Activated effector memory CD4-positive, alpha-beta T cell treated with anti-CD3 and anti-CD28 coated beads, Interleukin-2, amount 50 U/mL, for 16 hours (primary cell): ENCODE results near the gene OR2G2.

Source experiments
- DNase-seq: peaks from one replicate; pipeline ENCODE4 v3.0.0-alpha.2; 2020

OR2G2 gene, protein sequence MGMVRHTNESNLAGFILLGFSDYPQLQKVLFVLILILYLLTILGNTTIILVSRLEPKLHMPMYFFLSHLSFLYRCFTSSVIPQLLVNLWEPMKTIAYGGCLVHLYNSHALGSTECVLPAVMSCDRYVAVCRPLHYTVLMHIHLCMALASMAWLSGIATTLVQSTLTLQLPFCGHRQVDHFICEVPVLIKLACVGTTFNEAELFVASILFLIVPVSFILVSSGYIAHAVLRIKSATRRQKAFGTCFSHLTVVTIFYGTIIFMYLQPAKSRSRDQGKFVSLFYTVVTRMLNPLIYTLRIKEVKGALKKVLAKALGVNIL

DNA sequence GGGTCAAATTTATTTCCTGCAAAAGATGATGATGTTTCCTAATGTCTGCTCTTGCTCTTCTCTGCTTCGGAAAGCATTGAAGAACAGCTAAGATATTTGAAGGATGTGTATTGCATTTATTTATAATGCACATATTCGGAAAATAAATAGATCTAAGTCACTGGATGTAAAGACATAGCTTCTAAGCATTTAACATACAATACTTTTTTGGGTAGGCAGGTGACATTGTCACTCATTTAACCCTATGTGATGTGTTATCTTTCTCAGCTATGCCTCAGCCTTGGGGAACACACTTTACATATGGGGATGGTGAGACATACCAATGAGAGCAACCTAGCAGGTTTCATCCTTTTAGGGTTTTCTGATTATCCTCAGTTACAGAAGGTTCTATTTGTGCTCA lies at the start of gene OR2G2:
Gene OR2G2, plus strand, starts transcription at position 301 of the 400 bp plus-strand sequence. Its CDS starts 0 bp downstream, at position 301.
- no peak for DNase-seq

- DNase-seq, result no peak
Measured at GRCh38 chr1:247538561-247538960, 49.6 kb upstream of the OR2G2 start.

DNA sequence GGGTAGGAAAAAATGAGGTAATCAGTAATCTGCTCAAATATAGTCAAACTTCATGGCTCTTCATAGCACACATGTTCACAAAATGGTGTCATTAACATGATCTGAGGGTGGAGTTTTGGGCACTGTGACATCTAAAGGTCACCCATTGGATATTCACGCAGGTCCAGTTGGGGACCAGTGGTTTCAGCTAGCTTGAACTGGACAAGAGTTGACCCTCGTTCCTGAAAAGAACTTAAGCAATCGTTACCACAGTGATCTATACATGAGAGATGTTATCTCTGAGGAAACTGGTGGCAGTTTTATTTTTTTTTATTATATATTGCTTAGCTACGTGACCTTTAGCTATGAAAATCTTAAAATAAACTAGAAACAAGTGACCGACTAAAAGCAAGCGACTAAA lies 48.9 kb upstream of the OR2G2 start:
- DNase-seq, result no peak

- DNase-seq, result no peak
Measured at GRCh38 chr1:247540581-247540980, 47.6 kb upstream of the OR2G2 start.

DNA sequence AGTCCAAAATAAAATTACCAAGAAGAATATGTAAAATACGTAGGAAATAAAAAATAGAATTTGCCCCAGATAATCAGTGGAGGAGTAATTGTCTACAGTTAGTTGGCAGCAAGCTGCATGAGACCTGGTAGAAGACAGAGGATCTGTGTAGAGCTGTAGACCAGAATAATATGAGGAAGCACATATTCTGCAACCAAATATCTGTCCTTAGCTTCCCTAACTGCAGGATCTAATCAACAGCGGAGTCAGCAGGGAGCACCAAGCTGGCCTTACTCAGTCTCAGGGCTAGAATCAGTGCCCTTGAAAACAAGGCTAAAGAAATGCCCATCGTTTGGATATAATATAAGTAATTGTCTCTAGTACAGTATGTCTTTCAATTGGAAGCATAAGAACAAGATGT lies 45.3 kb upstream of the OR2G2 start:
- no peak for DNase-seq

DNA sequence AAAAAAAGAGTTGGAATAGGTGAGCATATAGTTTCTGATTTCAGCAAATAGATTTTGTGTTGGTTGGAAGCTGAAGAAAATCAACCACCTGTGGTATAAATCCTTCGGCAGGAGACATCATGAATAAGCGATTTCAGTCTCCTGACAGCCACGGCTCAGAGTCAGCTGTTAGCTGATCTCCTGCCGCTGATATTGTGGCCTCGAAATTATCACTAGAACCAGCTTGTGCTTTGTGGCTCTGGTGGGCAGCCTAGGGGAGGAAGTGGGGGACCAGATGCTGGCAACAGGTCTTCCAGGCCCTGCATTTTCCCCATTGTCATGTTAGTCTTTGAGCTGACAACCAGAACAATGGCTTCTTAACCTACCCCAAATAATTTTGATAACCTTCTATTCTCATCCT lies 40.1 kb upstream of the OR2G2 start:
- DNase-seq, result no peak

DNA sequence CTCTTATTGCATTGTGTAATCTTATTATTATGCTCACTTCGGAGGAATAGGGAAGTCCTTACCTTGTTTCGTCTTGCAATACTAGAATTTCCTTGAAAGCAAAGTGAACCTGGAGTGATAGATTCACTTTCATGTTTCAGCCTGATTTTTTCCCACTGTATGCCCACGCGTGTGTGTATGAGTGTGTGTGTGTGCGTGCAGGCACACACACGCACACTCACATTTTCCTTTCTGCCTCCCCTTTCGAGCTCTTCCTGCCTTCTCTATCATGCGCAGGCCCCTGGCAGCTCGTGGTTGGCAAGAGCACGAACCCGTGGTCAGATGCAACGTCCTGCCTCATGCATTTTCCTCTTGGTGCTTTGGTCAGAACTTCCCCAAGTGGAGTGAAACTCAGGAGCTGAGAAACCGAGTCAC lies 39.4 kb upstream of the OR2G2 start, which contains the start of gene GCSAML:
Gene GCSAML, plus strand, starts transcription at position 366 of the 414 bp plus-strand sequence. CDS start 58 bp downstream, outside the sequence.
- no peak for DNase-seq

- no peak for DNase-seq
Measured at GRCh38 chr1:247551721-247552120, 36.4 kb upstream of the OR2G2 start.

- DNase-seq, result no peak
Measured at GRCh38 chr1:247552231-247552630, 35.9 kb upstream of the OR2G2 start.

GRCh38 chr1:247557926-247558674 lies 30.1 kb upstream of the OR2G2 start:
- DNase-seq, result no peak

DNA sequence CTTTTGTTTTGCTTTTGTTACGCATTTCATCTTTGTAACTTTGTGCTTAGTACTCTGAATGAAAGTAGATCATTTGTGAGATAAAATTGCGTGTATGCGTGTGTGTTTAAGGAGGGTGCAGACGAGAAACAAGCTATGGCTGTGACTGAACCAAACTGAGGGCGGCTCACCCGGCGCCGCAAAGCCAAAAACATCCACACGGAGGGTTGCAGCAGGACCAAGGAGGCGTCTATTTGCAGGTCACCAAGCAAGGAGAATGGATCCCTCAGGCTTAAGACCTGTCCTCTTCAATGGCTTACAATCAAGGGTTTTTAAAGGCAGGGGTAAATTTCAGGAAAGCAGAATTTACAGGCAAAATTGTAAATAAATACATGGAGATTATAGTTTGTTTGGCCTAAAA lies 26.4 kb upstream of the OR2G2 start:
- no peak for DNase-seq

DNA sequence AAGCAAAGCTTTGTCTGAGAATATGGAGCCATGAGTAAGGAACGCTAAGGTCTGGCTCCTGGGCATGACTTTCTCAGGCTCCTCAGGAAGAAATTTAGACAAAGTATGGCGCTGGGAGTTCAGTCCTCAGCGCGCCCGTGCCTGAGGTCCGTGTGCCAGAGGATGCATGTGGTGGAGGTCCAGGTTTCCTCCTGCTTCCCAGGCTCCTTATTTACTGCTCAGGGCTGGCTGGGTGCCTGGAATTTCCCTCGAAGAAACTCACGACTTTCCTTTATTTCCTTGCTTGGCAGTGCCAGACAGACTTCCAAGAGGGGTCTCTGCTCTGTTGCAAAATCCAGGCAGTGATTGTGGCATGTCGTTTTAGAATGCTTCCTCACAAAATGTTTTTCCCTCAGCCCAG lies 26.0 kb upstream of the OR2G2 start:
- DNase-seq, result no peak

GRCh38 chr1:247574236-247574635 lies 13.9 kb upstream of the OR2G2 start:
- DNase-seq, result no peak

DNA sequence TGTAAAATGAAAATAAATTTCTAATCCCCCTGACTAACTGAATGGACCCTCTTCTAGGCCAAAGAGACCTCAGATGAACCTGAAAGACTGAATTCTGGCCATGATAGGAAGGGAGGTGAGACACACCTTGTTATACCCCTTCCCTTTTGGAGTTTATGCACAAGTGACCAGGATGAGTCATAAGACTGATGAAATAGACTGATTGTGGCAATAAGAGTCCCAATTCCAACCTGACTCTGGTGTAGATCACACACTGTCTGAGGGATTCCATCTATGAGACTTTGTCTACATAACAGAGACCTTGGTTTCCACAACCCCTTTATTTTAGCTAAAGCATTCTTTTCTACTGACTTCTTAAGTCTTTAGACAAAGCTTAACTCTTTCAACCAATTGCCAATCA lies 13.5 kb upstream of the OR2G2 start:
- no peak for DNase-seq

DNA sequence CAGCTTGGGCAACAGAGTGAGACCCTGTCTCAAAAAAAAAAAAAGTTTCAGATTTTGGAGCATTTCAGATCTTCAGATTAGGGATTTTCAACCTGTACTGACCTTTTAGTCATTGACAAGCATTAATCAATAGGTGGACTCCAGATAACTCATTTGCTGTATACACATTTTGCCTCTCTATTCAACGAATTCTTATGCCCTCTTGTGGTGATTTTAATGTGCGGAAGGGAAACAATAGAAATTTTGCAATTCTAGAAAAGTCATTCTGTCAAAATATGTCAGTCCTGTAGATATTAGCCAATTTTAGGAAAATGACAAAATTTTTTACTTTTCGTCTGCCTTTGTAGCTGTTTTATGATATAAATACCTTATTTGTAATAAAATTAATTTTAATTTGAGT lies 11.6 kb upstream of the OR2G2 start:
- DNase-seq, result no peak

- no peak for DNase-seq
Measured at GRCh38 chr1:247578946-247579460, 9.2 kb upstream of the OR2G2 start.

- DNase-seq, result no peak
Measured at GRCh38 chr1:247605286-247605685, 17.1 kb downstream of the OR2G2 start, which contains the start of gene OR2G3. Gene OR2G3 (plus strand): TSS chr1:247605586. CDS start chr1:247605586, 0 bp downstream.

DNA sequence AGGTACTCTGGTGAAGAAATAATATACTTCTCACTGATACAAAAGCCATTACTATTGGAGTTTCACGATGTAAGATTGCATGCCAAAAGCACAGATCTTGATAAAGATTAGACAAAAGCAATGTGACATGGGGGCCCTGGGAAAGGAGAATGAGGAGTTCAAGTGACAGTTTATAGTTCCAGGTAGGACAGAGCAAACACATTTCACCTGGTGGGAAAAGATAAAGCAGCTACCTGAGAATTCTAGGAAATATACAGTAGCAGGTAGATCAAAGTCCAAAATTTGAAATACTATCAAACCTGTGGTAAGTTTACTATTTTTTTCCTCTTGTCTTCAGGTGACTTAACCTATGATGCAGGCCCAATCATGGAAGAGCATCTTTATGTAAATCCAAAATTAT lies 25.2 kb downstream of the OR2G2 start:
- no peak for DNase-seq

DNA sequence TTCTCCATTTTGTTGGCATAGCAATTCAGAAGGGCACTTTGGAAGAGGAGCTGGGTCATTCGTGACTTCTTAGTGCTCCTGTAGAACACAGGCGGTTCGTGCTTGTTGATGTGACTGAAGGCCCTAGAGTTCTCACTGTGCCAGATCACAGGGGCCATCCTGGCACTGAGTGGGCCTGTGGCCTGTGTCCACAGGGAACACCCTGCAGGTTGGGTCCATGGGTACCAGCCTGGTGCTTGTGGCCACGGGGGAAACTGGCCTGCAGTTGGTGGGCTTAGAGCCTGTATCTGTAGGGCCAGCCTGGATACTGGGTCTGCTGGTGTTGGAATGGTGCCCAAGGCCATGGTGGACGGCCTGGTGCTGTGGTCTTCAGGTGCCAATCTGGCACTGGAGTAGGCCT lies 26.5 kb downstream of the OR2G2 start:
- no peak for DNase-seq

DNA sequence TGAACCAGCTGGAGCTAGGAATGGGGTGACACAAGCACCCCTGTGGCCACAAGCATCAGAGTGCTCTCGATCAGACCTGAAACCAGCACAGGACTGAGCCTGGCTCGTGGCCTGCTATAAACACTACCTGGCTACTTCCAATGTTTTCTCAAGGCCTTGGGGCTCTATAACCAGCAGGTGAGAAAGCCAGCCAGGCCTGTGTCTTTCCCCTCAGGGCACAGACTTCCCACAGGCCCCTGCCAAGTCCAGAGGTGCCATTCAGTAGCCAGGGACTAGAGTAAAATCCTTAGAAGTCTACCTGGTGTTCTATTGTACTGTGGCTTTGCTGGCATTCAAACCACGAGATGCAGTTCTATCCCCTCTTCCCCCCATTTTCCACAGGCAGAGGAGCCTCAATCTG lies 39.8 kb downstream of the OR2G2 start:
- no peak for DNase-seq

DNA sequence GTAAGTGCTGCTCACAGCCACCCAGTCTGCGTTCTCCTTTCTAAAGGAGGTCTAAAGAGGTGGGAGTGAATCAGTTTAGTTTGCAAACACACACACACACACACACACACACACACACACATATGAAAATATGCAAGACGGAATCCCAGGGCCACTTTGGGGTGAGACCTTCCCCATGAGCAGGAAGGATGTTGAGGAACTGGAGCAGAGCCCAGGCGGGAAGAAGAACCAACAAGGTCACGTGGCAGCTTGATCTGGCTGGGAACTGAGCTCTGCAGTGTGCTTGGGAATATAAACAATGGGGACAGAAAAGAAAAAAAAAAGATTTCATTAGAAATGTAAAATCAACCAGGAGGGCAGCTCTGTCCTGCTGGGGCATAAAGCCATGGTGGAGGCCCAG lies 49.9 kb downstream of the OR2G2 start:
- DNase-seq, result no peak

DNA sequence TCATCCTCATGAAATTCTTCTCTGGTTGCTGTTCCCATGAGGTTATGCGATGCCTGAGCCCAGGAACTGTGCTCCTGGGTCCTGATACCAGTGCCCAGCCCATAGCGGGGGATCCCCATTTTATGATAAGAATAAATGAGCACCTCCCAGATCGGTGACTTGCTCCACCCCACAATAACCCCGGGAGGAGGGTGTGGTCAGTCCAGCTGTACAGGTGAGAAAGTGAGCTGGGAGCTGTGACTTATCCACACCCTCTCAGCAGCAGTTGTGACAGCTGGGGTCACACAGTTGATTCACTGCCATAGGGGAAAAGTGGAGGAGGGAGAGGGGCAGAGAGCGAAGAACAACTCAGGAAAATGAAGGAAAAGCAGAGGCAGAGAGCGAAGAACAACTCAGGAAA lies 50.6 kb downstream of the OR2G2 start:
- DNase-seq, result no peak
